Endothelial cell of umbilical vein (primary cell): ENCODE measurements around the gene MRPL53. TPM values are rescaled to one million over a fixed set of nuclear protein-coding genes. Genes with fewer than 3 reads are reported as not detected.
A peak's percentile ranks its signal among the peaks of the same experiment; 100 is the strongest.

ENCODE experiments used
- BruUV-seq: library from RNA; stranded (reverse); fragments of 400-500 nt; replicated peaks from 2 replicates; lab custom pipeline; 2021; lab: Mats Ljungman, UMichigan
- CTCF ChIA-PET: fragments of 300-600, 350-600 bp; sonication (Branson Sonifier 250); formaldehyde crosslinking; loops from one replicate; lab custom pipeline; 2021; ENCODE audit warnings: antibody characterized with exemption, inconsistent platforms; lab: Charles Lee
- POLR2A ChIA-PET: fragments of 300-600, 350-600 bp; sonication (Branson Sonifier 250); formaldehyde crosslinking; loops from one replicate; lab custom pipeline; 2021; ENCODE audit warnings: antibody characterized with exemption, inconsistent platforms; lab: Charles Lee
- DNase-seq: peaks from one replicate; pipeline ENCODE4 v3.0.0-alpha.2; 2011; ENCODE audit warnings: low read depth, low spot score
- FAIRE-seq: peaks from 2 replicates; lab custom pipeline; 2011; peaks lifted over from hg19 to GRCh38; lab: Jason Lieb, UNC
- H2AFZ ChIP-seq: 2 replicates; pipeline ENCODE4 v1.6.0; 2012; ENCODE audit warnings: low read depth, low read length, control low read depth, inconsistent platforms
- H3K27ac ChIP-seq: 2 replicates; pipeline ENCODE4 v1.5.1; 2011; ENCODE audit warnings: low read depth, mild to moderate bottlenecking, control low read depth, low read length, moderate library complexity; ENCODE audit not compliant: insufficient read depth
- H3K27me3 ChIP-seq, 2 experiments: 2 replicates each; pipeline versions ENCODE4 v1.6.0 to v1.6.1; 2011; ENCODE audit warnings: low read length in 2 of 2, mixed read lengths in 1 of 2; ENCODE audit not compliant: control insufficient read depth in 2 of 2, insufficient read depth in 2 of 2
- H3K36me3 ChIP-seq, 2 experiments: 2 replicates in 1 of 2; 3 replicates in 1 of 2; pipeline ENCODE4 v1.5.1; 2011; ENCODE audit warnings: low read length in 2 of 2, mild to moderate bottlenecking in 1 of 2, moderate library complexity in 1 of 2; ENCODE audit not compliant: control insufficient read depth in 2 of 2, insufficient read depth in 2 of 2; ENCODE audit errors: extremely low read depth in 1 of 2
- H3K4me1 ChIP-seq: 3 replicates; pipeline ENCODE4 v1.5.1; 2011; ENCODE audit warnings: mild to moderate bottlenecking, low read length; ENCODE audit not compliant: control insufficient read depth, insufficient read depth; ENCODE audit errors: extremely low read depth
- H3K4me2 ChIP-seq: 2 replicates; pipeline ENCODE4 v1.6.1; 2011; ENCODE audit warnings: low read length, control low read depth, mixed read lengths; ENCODE audit not compliant: insufficient read depth
- H3K4me3 ChIP-seq, 3 experiments: fragments of 200-600 bp in 1 of 3; sonication (generic), shearing (Covaris generic) in 1 of 3; replicated peaks in 1 of 3; 2 replicates each; pipeline ENCODE4 v1.5.1; 2011 to 2016; ENCODE audit warnings: control low read depth in 3 of 3, low read length in 3 of 3, mild to moderate bottlenecking in 2 of 3, inconsistent platforms in 1 of 3, low read depth in 1 of 3, moderate library complexity in 1 of 3; ENCODE audit not compliant: insufficient read depth in 1 of 3
- H3K79me2 ChIP-seq: 2 replicates; pipeline ENCODE4 v1.6.0; 2012; ENCODE audit warnings: low read length, inconsistent platforms; ENCODE audit not compliant: control insufficient read depth, insufficient read depth
- H3K9ac ChIP-seq: replicated peaks from 2 replicates; pipeline ENCODE3; 2011; ENCODE audit warnings: low read length, control low read depth; ENCODE audit not compliant: insufficient read depth; ENCODE audit errors: extremely low read depth
- H3K9me1 ChIP-seq: replicated peaks from 3 replicates; pipeline ENCODE4 v1.6.0; 2011; ENCODE audit warnings: mild to moderate bottlenecking, low read length; ENCODE audit not compliant: control insufficient read depth, insufficient read depth; ENCODE audit errors: extremely low read depth
- H3K9me3 ChIP-seq: replicated peaks from 2 replicates; pipeline ENCODE4 v1.5.1; 2012; ENCODE audit warnings: low read length, inconsistent platforms; ENCODE audit not compliant: control insufficient read depth, insufficient read depth
- H4K20me1 ChIP-seq: replicated peaks from 2 replicates; pipeline ENCODE3; 2011; ENCODE audit warnings: mild to moderate bottlenecking, low read length; ENCODE audit not compliant: control insufficient read depth, insufficient read depth; ENCODE audit errors: extremely low read depth
- EZH2 ChIP-seq: IDR thresholded peaks from 2 replicates; pipeline ENCODE4 v1.6.1; 2012; ENCODE audit warnings: borderline replicate concordance, low read depth, mild to moderate bottlenecking, moderate library complexity, low read length, inconsistent platforms; ENCODE audit not compliant: severe bottlenecking
- FOS ChIP-seq: IDR thresholded peaks from 2 replicates; pipeline ENCODE4 v1.6.1; 2011; ENCODE audit warnings: mild to moderate bottlenecking, low read length, moderate library complexity, borderline replicate concordance; ENCODE audit not compliant: insufficient read depth
- GATA2 ChIP-seq: IDR thresholded peaks from 2 replicates; pipeline ENCODE4 v1.7.0; 2011; ENCODE audit warnings: low read depth, mild to moderate bottlenecking, moderate library complexity, mixed read lengths, low read length; ENCODE audit not compliant: insufficient read length, insufficient read depth
- JUN ChIP-seq: IDR thresholded peaks from 2 replicates; pipeline ENCODE4 v1.6.1; 2011; ENCODE audit warnings: borderline replicate concordance, low read depth; ENCODE audit not compliant: insufficient read length, insufficient read depth
- MYC ChIP-seq: IDR thresholded peaks from one replicate; pipeline ENCODE4 v1.6.1; 2011; ENCODE audit warnings: mild to moderate bottlenecking, low read depth, low read length
- POLR2A ChIP-seq: IDR thresholded peaks from 2 replicates; pipeline ENCODE4 v1.6.1; 2012; ENCODE audit warnings: low read depth, mild to moderate bottlenecking, control low read depth, low read length
- POLR2AphosphoS5 ChIP-seq: IDR thresholded peaks from 2 replicates; pipeline ENCODE4 v1.6.1; 2012; ENCODE audit warnings: low read depth, mild to moderate bottlenecking, control low read depth, low read length, moderate library complexity; ENCODE audit not compliant: insufficient read depth
- dilution Hi-C: fragments of 300-500 bp; cut with MboI; formaldehyde crosslinking; loops from one replicate; pipeline ENCODE4 v1.15.0; 2019; ENCODE audit warnings: low sequenced_read_pairs; ENCODE audit not compliant: extremely low pct_ligation_motif_present
- intact Hi-C: fragments of 100-400 bp; cut with micrococcal nuclease; formaldehyde crosslinking; loops from one replicate; pipeline ENCODE4 v1.10.0; 2022
- polyA plus RNA-seq, 4 experiments: library from polyadenylated mRNA; depleted of rRNA in 3 of 4; stranded (reverse) in 3 of 4; unstranded in 1 of 4; fragments of >200 nt; gene quantifications; 2 replicates each; pipeline versions ENCODE4 v1.2.1 to v1.2.3, GENCODE V29; 2011 to 2012; ENCODE audit warnings: missing spikeins in 1 of 4
- total RNA-seq: library from RNA; stranded (reverse); gene quantifications from 2 replicates; pipeline ENCODE4 v1.2.3, GENCODE V29; 2021
- TF ChIP-seq, protein P1 (sequence below): IDR thresholded peaks from 2 replicates; pipeline ENCODE4 v1.6.1; 2011; ENCODE audit not compliant: insufficient read depth, insufficient read length
- TF ChIP-seq, protein P2 (sequence below), 2 donors: IDR thresholded peaks; 1 replicate in 1 of 2; 2 replicates in 1 of 2; pipeline ENCODE4 v1.5.1; 2011; ENCODE audit warnings: low read length in 2 of 2, mild to moderate bottlenecking in 2 of 2, moderate library complexity in 2 of 2, control low read depth in 1 of 2, inconsistent platforms in 1 of 2, low read depth in 1 of 2; ENCODE audit not compliant: insufficient read depth in 1 of 2; ENCODE audit errors: extremely low read depth in 1 of 2

MRPL53 gene
- total and polyA plus RNA-seq, 2 donors (not counting 3 experiments of a cell fraction or from before 2014, with no cell fraction given) = 68.7 to 69.7 TPM

- no peaks in the 10 kb centered on the region for H3K9me3 ChIP-seq
- H3K9me1 ChIP-seq = no peaks in the 10 kb centered on the region
- peaks cover 0 to 12% of the 10 kb centered on the region in 2 experiments for H3K36me3 ChIP-seq
- BruUV-seq = no TSS peak
- FAIRE-seq = no peak
- peak overlapping the region; percentile 29 for H3K9ac ChIP-seq
- H3K4me1 ChIP-seq = peaks cover 10% of the 10 kb centered on the region
- no peak for TF ChIP-seq POLR2A
- TF ChIP-seq GATA2 = no peak
- TF ChIP-seq POLR2AphosphoS5 = no peak
- TF ChIP-seq FOS = no peak
- no peak for TF ChIP-seq EZH2
- H3K27me3 ChIP-seq = no peaks in the 10 kb centered on the region
- CTCF ChIA-PET = interaction anchor here (1.0 to 1.7 kb wide), 5 partner anchors 10 to 124 kb away, joined by 3 to 5 read pairs (median 3); no protein-coding TSS in a partner anchor
- no peak overlapping the region for H3K27ac ChIP-seq
- intact Hi-C loops = no loop called here
- H2AFZ ChIP-seq = peak overlapping the region; percentile 65
- H4K20me1 ChIP-seq = no peaks in the 10 kb centered on the region
- dilution Hi-C loops = no loop called here
- POLR2A ChIA-PET = no interaction called here
- DNase-seq = peak; percentile 27
- peaks cover 14% of the 10 kb centered on the region for H3K79me2 ChIP-seq
- peak overlapping the region; percentile 44 to 86 (median 69) for H3K4me3 ChIP-seq
- peak overlapping the region; percentile 81 for H3K4me2 ChIP-seq
These were observed 8.1 kb downstream of the MRPL53 start for GRCh38 chr2:74464406-74464805.

DNA sequence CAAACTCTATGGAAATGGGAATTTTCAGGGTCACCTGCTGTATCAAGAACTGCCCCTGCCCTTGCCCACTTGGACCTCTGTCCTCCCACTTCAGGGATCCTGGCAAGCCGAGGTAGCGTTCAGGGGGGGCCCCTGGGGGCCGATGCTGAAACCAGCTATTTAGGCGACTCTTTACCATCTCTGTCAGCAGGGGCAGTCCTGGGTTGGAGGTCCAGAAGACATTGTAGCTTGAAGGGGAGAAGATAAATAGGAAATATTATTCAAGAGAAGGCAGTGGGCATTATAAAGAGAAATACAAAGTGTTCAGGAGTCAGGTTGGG lies 9.7 kb downstream of the MRPL53 start:
- no peak overlapping the region for H3K9ac ChIP-seq
- ChIA-PET POLR2A (no interaction called here), CTCF (no interaction called here)
- no peak for FAIRE-seq
- dilution Hi-C loops (no loop called here), intact Hi-C loops (no loop called here)
- H3K27me3 ChIP-seq = no peaks in the 10 kb centered on the region
- H3K27ac ChIP-seq = no peak overlapping the region
- H3K4me2 ChIP-seq = no peak overlapping the region
- DNase-seq = no peak
- no TSS peak for BruUV-seq
- peaks cover 17% of the 10 kb centered on the region for H3K79me2 ChIP-seq
- H3K36me3 ChIP-seq = peaks cover 0 to 12% of the 10 kb centered on the region in 2 experiments
- no peak overlapping the region for H3K4me3 ChIP-seq
- H3K4me1 ChIP-seq = peaks cover 15% of the 10 kb centered on the region
- TF ChIP-seq JUN (no peak), GATA2 (no peak), MYC (no peak), POLR2A (no peak), POLR2AphosphoS5 (no peak), EZH2 (no peak), FOS (no peak)
- TF ChIP-seq, protein P1, sequence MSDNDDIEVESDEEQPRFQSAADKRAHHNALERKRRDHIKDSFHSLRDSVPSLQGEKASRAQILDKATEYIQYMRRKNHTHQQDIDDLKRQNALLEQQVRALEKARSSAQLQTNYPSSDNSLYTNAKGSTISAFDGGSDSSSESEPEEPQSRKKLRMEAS = no peak
- TF ChIP-seq, protein P2, sequence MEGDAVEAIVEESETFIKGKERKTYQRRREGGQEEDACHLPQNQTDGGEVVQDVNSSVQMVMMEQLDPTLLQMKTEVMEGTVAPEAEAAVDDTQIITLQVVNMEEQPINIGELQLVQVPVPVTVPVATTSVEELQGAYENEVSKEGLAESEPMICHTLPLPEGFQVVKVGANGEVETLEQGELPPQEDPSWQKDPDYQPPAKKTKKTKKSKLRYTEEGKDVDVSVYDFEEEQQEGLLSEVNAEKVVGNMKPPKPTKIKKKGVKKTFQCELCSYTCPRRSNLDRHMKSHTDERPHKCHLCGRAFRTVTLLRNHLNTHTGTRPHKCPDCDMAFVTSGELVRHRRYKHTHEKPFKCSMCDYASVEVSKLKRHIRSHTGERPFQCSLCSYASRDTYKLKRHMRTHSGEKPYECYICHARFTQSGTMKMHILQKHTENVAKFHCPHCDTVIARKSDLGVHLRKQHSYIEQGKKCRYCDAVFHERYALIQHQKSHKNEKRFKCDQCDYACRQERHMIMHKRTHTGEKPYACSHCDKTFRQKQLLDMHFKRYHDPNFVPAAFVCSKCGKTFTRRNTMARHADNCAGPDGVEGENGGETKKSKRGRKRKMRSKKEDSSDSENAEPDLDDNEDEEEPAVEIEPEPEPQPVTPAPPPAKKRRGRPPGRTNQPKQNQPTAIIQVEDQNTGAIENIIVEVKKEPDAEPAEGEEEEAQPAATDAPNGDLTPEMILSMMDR (IDR thresholded peaks at IDR 0.05; ENCODE audit: extremely low read depth in 1 of 2, insufficient read depth in 1 of 2, low read depth in 1 of 2, low read length in 2 of 2) = no peak
- H2AFZ ChIP-seq = no peak overlapping the region
- no peaks in the 10 kb centered on the region for H3K9me1 ChIP-seq
- H3K9me3 ChIP-seq = no peaks in the 10 kb centered on the region
- H4K20me1 ChIP-seq = no peaks in the 10 kb centered on the region
